ENCODE measurements around the gene CAVIN4.

CAVIN4 gene

GRCh38 chr9:100581661-100582060 lies 3.8 kb downstream of the CAVIN4 start:
- no peak for TF ChIP-seq EZH2phosphoT487 (IDR thresholded peaks at IDR 0.05; ENCODE audit: borderline replicate concordance)
- TF ChIP-seq, protein P1, sequence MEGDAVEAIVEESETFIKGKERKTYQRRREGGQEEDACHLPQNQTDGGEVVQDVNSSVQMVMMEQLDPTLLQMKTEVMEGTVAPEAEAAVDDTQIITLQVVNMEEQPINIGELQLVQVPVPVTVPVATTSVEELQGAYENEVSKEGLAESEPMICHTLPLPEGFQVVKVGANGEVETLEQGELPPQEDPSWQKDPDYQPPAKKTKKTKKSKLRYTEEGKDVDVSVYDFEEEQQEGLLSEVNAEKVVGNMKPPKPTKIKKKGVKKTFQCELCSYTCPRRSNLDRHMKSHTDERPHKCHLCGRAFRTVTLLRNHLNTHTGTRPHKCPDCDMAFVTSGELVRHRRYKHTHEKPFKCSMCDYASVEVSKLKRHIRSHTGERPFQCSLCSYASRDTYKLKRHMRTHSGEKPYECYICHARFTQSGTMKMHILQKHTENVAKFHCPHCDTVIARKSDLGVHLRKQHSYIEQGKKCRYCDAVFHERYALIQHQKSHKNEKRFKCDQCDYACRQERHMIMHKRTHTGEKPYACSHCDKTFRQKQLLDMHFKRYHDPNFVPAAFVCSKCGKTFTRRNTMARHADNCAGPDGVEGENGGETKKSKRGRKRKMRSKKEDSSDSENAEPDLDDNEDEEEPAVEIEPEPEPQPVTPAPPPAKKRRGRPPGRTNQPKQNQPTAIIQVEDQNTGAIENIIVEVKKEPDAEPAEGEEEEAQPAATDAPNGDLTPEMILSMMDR (conservative IDR thresholded peaks at IDR 0.05; ENCODE audit: low read length), result no peak
- Histone ChIP-seq H3K4me2 (ENCODE audit: low read depth, low read length, poor library complexity, severe bottlenecking) (no peak overlapping the region), H3K9me3 (ENCODE audit: insufficient read depth, low read depth, low read length) (no peaks in the 10 kb centered on the region), H2AFZ (ENCODE audit: low read length) (no peak overlapping the region), H3K4me1 (ENCODE audit: insufficient read depth, low read length, poor library complexity, severe bottlenecking) (no peaks in the 10 kb centered on the region), H3K79me2 (ENCODE audit: insufficient read depth, low read length) (no peaks in the 10 kb centered on the region), H3K9me2 (replicated peaks; ENCODE audit: low read depth, low read length) (no peaks in the 10 kb centered on the region), H3K9ac (ENCODE audit: low read depth, low read length, poor library complexity, severe bottlenecking) (no peak overlapping the region), H4K20me1 (ENCODE audit: insufficient read depth, low read length, poor library complexity, severe bottlenecking) (no peaks in the 10 kb centered on the region), H3F3A (ENCODE audit: low read depth) (no peaks in the 10 kb centered on the region), H3K36me3 (ENCODE audit: insufficient read depth, low read length) (peaks cover 2% of the 10 kb centered on the region; the same call in 1 of the 2 replicates), H3K4me3 (ENCODE audit: low read length, poor library complexity, severe bottlenecking) (no peak overlapping the region), H3K27me3 (ENCODE audit: insufficient read depth, low read length, poor library complexity, severe bottlenecking) (no peaks in the 10 kb centered on the region)

- Histone ChIP-seq H3F3A (ENCODE audit: low read depth) (no peaks in the 10 kb centered on the region), H3K27me3 (ENCODE audit: insufficient read depth, low read length, poor library complexity, severe bottlenecking) (no peaks in the 10 kb centered on the region), H3K79me2 (ENCODE audit: insufficient read depth, low read length) (no peaks in the 10 kb centered on the region), H3K36me3 (ENCODE audit: insufficient read depth, low read length) (no peaks in the 10 kb centered on the region), H3K9me2 (replicated peaks; ENCODE audit: low read depth, low read length) (no peaks in the 10 kb centered on the region), H3K4me1 (ENCODE audit: insufficient read depth, low read length, poor library complexity, severe bottlenecking) (no peaks in the 10 kb centered on the region), H3K4me3 (ENCODE audit: low read length, poor library complexity, severe bottlenecking) (no peak overlapping the region), H2AFZ (ENCODE audit: low read length) (no peak overlapping the region), H3K4me2 (ENCODE audit: low read depth, low read length, poor library complexity, severe bottlenecking) (no peak overlapping the region), H3K9ac (ENCODE audit: low read depth, low read length, poor library complexity, severe bottlenecking) (no peak overlapping the region), H3K9me3 (ENCODE audit: insufficient read depth, low read depth, low read length) (no peaks in the 10 kb centered on the region), H4K20me1 (ENCODE audit: insufficient read depth, low read length, poor library complexity, severe bottlenecking) (no peaks in the 10 kb centered on the region)
- TF ChIP-seq, protein P1 (conservative IDR thresholded peaks at IDR 0.05; ENCODE audit: low read length), result no peak
- TF ChIP-seq EZH2phosphoT487 (IDR thresholded peaks at IDR 0.05; ENCODE audit: borderline replicate concordance), result no peak
Observed at GRCh38 chr9:100583014-100583802, 5.3 kb downstream of the CAVIN4 start.

- no peaks in the 10 kb centered on the region for H4K20me1 ChIP-seq (ENCODE audit: insufficient read depth, low read length, poor library complexity, severe bottlenecking)
- H3K27me3 ChIP-seq (ENCODE audit: insufficient read depth, low read length, poor library complexity, severe bottlenecking), result no peaks in the 10 kb centered on the region
- no peaks in the 10 kb centered on the region for H3K9me3 ChIP-seq (ENCODE audit: insufficient read depth, low read depth, low read length)
- TF ChIP-seq EZH2phosphoT487 (IDR thresholded peaks at IDR 0.05; ENCODE audit: borderline replicate concordance), result no peak
- TF ChIP-seq, protein P1 (conservative IDR thresholded peaks at IDR 0.05; ENCODE audit: low read length), result no peak
- H3K9me2 ChIP-seq (replicated peaks; ENCODE audit: low read depth, low read length), result no peaks in the 10 kb centered on the region
- no peak overlapping the region for H3K9ac ChIP-seq (ENCODE audit: low read depth, low read length, poor library complexity, severe bottlenecking)
- H3F3A ChIP-seq (ENCODE audit: low read depth), result no peaks in the 10 kb centered on the region
- H3K4me2 ChIP-seq (ENCODE audit: low read depth, low read length, poor library complexity, severe bottlenecking), result no peak overlapping the region
- no peaks in the 10 kb centered on the region for H3K79me2 ChIP-seq (ENCODE audit: insufficient read depth, low read length)
- no peak overlapping the region for H3K4me3 ChIP-seq (ENCODE audit: low read length, poor library complexity, severe bottlenecking)
- no peak overlapping the region for H2AFZ ChIP-seq (ENCODE audit: low read length)
- H3K4me1 ChIP-seq (ENCODE audit: insufficient read depth, low read length, poor library complexity, severe bottlenecking), result no peaks in the 10 kb centered on the region
- H3K36me3 ChIP-seq (ENCODE audit: insufficient read depth, low read length), result no peaks in the 10 kb centered on the region
Observed at GRCh38 chr9:100584951-100585350, 7.1 kb downstream of the CAVIN4 start.

Measured in Loucy (cell line).